Hepatocyte (in vitro differentiated cells): ENCODE data around the gene LRRC4C.

Experiments
- CTCF ChIP-seq: fragments of 200-600 bp; sonication (generic); IDR thresholded peaks from 2 replicates; pipeline ENCODE4 v1.5.1; 2016; ENCODE audit warnings: antibody characterized with exemption, mild to moderate bottlenecking; ENCODE audit not compliant: poor library complexity
- EZH2 ChIP-seq: fragments of 200-600 bp; sonication (generic); IDR thresholded peaks from 2 replicates; pipeline ENCODE4 v1.6.1; 2016; ENCODE audit warnings: antibody characterized with exemption, mild to moderate bottlenecking, borderline replicate concordance
- EZH2phosphoT487 ChIP-seq: fragments of 200-600 bp; sonication (generic); IDR thresholded peaks from one replicate; pipeline ENCODE4 v1.6.1; 2018; ENCODE audit warnings: antibody characterized with exemption, mild to moderate bottlenecking, low read depth, moderate library complexity; ENCODE audit not compliant: unreplicated experiment, severe bottlenecking

GRCh38 chr11:40316171-40316570 lies 1143.3 kb downstream of the LRRC4C start:
- TF ChIP-seq CTCF (no peak), EZH2phosphoT487 (no peak), EZH2 (no peak)
